NCI-H774 (cell line): Measurements from ENCODE around the gene GARIN3.
"Not testable (repeated sequence)": the region's sequence is repeated elsewhere in the genome, so short reads cannot be mapped to it uniquely, and the experiment has no call there.

ENCODE experiments used
- DNase-seq: peaks from one replicate; lab custom pipeline; 2025; lab: John Stamatoyannopoulos, UW

The GARIN3 gene

GRCh38 chr5:157166214-157167213 is at the start of gene GARIN3:
TSS of gene GARIN3 (minus strand) at chr5:157166264. CDS start at chr5:157166168, 96 bp downstream.
- DNase-seq: no peak

- DNase-seq: no peak
These were observed 49.6 kb upstream of the GARIN3 start for GRCh38 chr5:157215514-157216167.

GRCh38 chr5:157214861-157215513 is 48.9 kb upstream of the GARIN3 start:
- no peak for DNase-seq

DNA sequence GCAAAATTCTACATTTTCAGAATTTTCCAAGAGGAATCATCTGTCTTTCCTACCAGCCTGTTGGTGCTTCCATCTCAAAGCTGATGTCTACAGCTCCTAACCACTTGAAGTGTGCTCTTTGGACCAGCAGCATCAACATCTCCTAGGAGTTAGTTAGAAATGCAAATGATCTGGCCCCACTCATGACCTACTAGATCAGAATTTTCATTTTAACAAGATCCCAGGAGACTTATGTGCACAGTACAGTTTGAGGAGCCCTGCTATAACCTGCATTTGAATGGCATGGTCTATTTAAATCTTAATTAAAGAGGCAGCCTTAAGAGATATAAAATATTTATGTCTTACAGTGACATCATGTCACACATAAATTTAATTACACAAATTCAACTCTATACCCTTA is 48.4 kb upstream of the GARIN3 start:
- DNase-seq: no peak

GRCh38 chr5:157213527-157214243 is 47.6 kb upstream of the GARIN3 start:
- no peak for DNase-seq

- no peak for DNase-seq
These were observed 46.2 kb upstream of the GARIN3 start for GRCh38 chr5:157212307-157212706.

DNA sequence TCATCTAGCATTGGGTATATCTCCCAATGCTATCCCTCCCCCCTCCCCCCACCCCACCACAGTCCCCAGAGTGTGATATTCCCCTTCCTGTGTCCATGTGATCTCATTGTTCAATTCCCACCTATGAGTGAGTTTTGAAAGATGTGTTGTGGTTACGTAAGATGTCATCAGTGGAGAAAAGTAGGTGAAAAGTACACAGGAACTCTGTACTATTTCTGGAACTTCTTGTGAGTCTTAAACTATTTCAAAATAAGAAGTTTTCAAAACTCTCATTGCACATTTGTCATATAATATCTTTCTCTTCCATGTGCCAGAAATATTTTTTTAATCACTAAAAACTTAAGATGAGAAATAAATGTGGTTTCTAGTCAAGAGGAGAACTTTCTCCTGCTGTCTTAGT is 44.6 kb upstream of the GARIN3 start:
- DNase-seq: not testable (repeated sequence)

DNA sequence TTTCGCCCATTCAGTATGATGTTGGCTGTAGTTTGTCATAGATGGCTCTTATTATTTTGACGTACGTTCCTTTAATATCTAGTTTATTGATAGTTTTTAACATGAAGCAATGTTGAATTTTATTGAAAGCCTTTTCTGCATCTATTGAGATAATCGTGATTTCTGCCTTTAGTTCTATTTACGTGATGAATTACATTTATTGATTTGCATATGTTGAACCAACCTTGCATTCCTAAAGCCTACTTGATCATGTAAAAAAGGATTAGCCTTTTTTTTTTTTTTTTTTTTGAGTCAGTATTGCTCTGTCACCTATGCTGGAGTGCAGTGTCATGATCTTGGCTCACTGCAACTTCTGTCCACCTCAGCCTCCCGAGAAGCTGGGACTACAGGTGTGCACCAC is 39.6 kb upstream of the GARIN3 start:
- DNase-seq: no peak

GRCh38 chr5:157204765-157205164 is 38.7 kb upstream of the GARIN3 start:
- no peak for DNase-seq

DNA sequence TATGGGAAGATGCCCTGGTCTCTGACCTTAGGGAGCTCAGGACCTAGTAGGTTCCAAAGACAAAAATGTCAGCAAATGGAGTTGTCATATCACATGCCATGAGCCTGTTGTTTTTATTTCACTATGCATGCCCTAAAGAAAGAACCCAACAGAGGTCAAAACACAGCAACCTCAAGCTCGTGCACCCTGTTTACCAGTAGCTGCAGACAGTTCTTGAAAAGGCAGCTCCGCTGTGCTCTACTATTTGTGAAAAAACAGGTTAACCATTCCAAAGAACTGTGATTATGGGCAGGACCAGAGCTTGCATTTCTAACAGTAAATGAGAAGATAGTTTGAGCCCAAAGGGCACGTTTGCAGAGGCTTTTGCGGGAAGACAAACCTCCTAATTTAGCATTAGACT is 37.4 kb upstream of the GARIN3 start:
- no peak for DNase-seq

- no peak for DNase-seq
These were observed 35.8 kb upstream of the GARIN3 start for GRCh38 chr5:157201857-157202256.

DNA sequence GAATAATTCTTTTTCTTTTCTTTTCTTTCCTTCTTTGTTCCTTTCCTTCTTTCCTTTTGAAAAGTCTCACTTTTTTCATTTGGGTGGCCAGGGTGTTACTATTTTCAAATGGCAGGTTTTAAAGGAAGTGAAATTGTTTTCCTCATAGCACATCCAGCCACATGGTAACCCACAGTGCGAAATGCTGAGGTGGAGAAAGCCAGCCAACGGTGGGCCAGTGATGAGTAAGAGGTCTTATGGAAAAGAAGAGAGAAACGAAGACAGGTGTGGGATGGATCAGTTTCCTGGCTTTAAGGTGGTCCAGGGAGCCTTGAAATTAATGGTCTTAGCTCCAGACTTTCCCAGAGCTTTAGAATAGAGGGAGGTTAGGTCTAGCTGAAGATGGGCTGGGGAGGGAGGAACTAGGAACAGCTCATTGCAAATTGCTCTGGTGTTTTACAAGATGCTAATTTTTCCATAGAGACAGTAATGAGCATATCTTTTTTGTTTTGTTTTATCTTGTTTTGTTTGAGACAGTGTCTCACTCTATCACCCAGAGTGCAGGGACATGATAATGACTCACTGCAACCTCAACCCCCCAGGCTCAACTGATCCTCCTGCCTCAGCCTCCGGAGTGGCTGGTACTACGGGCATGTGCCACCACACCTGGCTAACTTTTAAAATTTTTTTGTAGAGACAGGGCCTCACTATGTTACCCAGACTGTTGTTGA is 32.4 kb upstream of the GARIN3 start:
- DNase-seq: no peak

DNA sequence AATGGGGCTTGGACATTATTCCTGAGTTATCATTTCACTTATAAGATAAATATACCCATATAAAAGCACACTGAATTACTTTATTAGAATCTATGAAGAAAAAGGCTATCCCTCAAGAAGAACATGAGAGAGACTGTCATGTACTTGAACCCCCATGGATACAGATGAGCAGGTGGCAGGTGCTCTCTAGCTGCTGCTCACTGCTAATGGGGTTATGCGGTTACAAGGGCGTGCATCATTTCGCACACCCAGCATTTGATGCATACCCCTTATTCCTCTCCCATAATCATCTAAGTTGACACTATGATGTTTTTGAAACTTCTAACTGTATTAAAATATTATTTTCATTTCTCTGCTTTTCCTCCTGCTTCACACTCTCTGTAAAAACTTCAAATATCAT is 31.0 kb upstream of the GARIN3 start:
- DNase-seq: no peak

DNA sequence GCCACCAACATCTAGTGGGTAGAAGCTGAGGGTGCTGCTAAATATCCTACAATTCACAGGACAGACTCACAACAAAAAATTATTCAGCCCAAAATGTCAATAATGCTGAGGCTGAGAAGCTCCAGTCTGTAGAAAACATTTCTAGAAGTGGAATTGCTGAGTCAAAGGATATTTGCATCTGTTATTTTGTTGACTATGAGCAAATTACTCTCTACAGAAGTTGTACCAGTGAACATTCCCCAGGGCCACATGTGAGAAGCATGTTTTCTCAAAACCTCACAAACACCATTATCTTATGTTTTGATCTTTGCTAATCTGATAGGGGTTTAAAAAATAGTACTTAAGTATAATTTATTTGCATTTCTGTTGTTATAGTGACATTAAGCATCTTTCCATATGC is 30.0 kb upstream of the GARIN3 start:
- DNase-seq: no peak

DNA sequence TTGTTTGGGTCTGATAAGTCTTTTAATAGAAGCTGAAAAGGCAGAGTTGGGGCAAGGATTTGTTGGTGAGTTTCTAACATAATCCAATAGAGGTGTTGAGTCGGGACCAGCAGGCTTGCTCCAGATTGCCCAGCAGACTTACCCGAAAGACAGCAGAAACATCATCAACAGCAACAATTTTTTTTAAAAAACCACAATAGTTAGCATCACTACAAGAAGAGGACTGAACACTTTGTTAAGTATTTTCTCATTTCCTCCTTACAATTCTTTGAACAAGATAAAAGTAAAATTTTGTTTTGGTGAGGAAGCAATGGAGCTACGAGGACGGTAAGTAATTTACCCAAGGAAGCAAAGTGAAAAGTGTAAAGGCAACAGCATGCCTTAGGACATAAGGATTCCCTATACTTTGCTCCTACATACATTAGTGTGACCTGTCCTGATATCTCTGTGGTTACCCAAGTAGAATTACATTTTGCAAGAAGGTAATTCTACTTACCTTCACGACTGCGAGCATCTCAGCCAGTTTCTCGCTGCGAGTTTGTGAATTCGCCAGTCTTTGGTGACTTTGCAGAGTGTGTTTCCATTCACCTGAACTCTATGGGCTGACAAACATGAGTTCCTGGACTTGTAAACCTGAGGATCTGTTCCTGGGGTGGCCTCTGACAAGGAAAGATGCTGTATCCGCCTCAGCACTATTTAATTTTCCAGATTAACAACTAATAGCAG is 27.8 kb upstream of the GARIN3 start:
- DNase-seq: no peak

GRCh38 chr5:157189223-157189622 is 23.2 kb upstream of the GARIN3 start:
- no peak for DNase-seq

DNA sequence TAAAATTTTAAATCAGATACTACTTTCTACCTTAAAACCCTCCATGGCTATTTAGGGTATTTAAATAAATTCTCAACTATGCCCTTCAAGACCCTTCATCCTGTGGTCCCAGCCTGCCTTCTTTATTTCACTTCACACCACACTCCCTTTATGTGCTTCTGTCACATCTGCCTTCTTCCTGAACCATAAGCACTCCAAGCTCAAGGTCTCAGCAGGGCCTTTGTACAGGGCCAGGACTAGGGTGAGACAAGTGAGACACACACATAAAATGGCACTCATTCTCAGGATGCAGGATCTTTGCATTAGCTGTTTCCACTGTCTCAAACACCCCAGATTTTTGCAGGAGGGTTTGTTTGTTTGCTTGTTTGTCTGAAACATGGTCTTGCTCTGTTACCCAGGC is 22.2 kb upstream of the GARIN3 start:
- no peak for DNase-seq

GRCh38 chr5:157187046-157187754 is 21.1 kb upstream of the GARIN3 start:
- DNase-seq: no peak

DNA sequence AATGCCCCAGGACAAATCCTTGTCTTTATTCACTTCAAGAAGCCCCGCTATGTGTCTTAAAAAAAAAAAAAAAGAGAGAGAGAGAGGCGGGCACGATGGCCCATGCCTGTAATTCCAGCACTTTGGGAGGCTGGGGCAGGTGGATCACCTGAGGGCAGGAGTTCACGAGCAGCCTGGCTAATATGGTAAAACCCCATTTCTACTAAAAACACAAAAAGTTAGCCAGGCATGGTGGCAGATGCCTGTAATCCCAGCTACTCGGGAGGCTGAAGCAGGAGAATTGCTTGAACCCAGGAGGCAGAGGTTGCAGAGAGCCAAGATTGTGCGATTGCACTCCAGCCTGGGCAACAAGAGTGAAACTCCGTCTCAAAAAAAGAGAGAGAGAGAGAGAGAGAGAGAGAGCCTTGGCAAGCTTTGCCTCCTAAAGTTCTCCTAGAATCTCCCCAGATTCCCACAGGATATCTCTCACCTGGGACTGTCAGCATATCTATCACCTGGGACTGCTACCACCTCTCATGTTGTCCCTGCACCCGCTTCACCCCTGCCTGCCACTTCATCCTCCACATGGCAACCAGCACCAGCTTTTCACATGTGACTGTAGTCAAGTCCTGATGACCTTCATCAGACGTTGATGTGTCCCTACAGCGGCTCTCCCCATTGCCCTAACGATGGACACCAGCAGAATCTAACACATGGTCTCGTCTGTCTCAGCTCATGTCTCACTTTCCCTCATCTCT is 20.4 kb upstream of the GARIN3 start:
- no peak for DNase-seq
